Caco-2 (cell line): ENCODE results near the gene ZBTB47. TPM values are rescaled to one million over a fixed set of nuclear protein-coding genes. Genes with fewer than 3 reads are reported as not detected.
A peak's percentile ranks its signal among the peaks of the same experiment; 100 is the strongest.

Source experiments
- BruUV-seq: library from RNA; stranded (reverse); fragments of 400-500 nt; replicated peaks from 2 replicates; lab custom pipeline; 2021; lab: Mats Ljungman, UMichigan
- CTCF ChIA-PET: fragments of 300-600 bp; sonication (Branson Sonifier 250); formaldehyde crosslinking; loops from one replicate; lab custom pipeline; 2022; ENCODE audit warnings: antibody characterized with exemption; lab: Charles Lee
- POLR2A ChIA-PET: fragments of 300-600 bp; sonication (Branson Sonifier 250); formaldehyde crosslinking; loops from one replicate; lab custom pipeline; 2022; ENCODE audit warnings: antibody characterized with exemption; lab: Charles Lee
- DNase-seq, 2 experiments: peaks; one replicate each; pipeline versions ENCODE4 v3.0.0 to v3.0.0-alpha.2; 2020 to 2022
- H3K27me3 ChIP-seq: replicated peaks from 2 replicates; pipeline ENCODE4 v1.6.0; 2011; ENCODE audit warnings: low read length; ENCODE audit not compliant: control insufficient read depth, insufficient read depth
- H3K36me3 ChIP-seq: 2 replicates; pipeline ENCODE4 v1.5.1; 2011; ENCODE audit warnings: low read length; ENCODE audit not compliant: control insufficient read depth, insufficient read depth
- H3K4me1 ChIP-seq: fragments of 250-450 bp; sonication (Bioruptor Pico); 2 replicates; pipeline ENCODE4 v1.5.1; 2020; ENCODE audit warnings: mild to moderate bottlenecking
- H3K4me3 ChIP-seq: 2 replicates; pipeline ENCODE4 v1.5.1; 2011; ENCODE audit warnings: low read depth, mild to moderate bottlenecking, control low read depth, low read length
- H3K9me3 ChIP-seq: fragments of 250-450 bp; sonication (Bioruptor Pico); 2 replicates; pipeline ENCODE4 v1.5.1; 2020; ENCODE audit warnings: mild to moderate bottlenecking, moderate library complexity
- H3K27ac Mint-ChIP-seq: one replicate; pipeline ENCODE4 v1.8.0; 2022; ENCODE audit warnings: mixed read lengths; ENCODE audit not compliant: unreplicated experiment
- H3K27me3 Mint-ChIP-seq: one replicate; pipeline ENCODE4 v1.8.0; 2022; ENCODE audit warnings: mixed read lengths; ENCODE audit not compliant: insufficient read depth, unreplicated experiment
- H3K36me3 Mint-ChIP-seq: one replicate; pipeline ENCODE4 v1.8.0; 2022; ENCODE audit warnings: mild to moderate bottlenecking, mixed read lengths; ENCODE audit not compliant: insufficient read depth, unreplicated experiment
- H3K4me1 Mint-ChIP-seq: one replicate; pipeline ENCODE4 v1.8.0; 2022; ENCODE audit warnings: low read depth, mixed read lengths; ENCODE audit not compliant: unreplicated experiment
- H3K4me3 Mint-ChIP-seq: one replicate; pipeline ENCODE4 v1.8.0; 2022; ENCODE audit warnings: mild to moderate bottlenecking, moderate library complexity, mixed read lengths; ENCODE audit not compliant: unreplicated experiment
- H3K9me3 Mint-ChIP-seq: one replicate; pipeline ENCODE4 v1.8.0; 2022; ENCODE audit warnings: mixed read lengths; ENCODE audit not compliant: unreplicated experiment
- intact Hi-C: fragments of 100-400 bp; cut with micrococcal nuclease; formaldehyde crosslinking; loops from one replicate; pipeline ENCODE4 v1.10.0; 2022; ENCODE audit not compliant: unreplicated experiment
- total RNA-seq: library from RNA; stranded (reverse); gene quantifications from 2 replicates; pipeline ENCODE4 v1.2.3, GENCODE V29; 2022
- TF ChIP-seq, protein P1 (sequence below), 2 experiments: fragments of 200-600 bp in 1 of 2; IDR thresholded peaks; 1 replicate in 1 of 2; 2 replicates in 1 of 2; pipeline versions ENCODE4 v1.5.1 to v1.8.0; 2011 to 2022; ENCODE audit warnings: antibody characterized with exemption in 1 of 2, control low read depth in 1 of 2, inconsistent platforms in 1 of 2, low read depth in 1 of 2, low read length in 1 of 2, mild to moderate bottlenecking in 1 of 2, moderate library complexity in 1 of 2; ENCODE audit not compliant: insufficient read depth in 1 of 2, severe bottlenecking in 1 of 2, unreplicated experiment in 1 of 2

Gene ZBTB47
- total RNA-seq, 1 experiment from 2014 or later: 4.8 TPM

- Histone ChIP-seq H3K9me3 (no peaks in the 10 kb centered on the region), H3K4me3 (no peak overlapping the region), H3K4me1 (no peaks in the 10 kb centered on the region), H3K36me3 (no peaks in the 10 kb centered on the region), H3K27me3 (no peaks in the 10 kb centered on the region; the same call in 1 of the 2 replicates)
- H3K36me3 Mint-ChIP-seq: no peaks in the 10 kb centered on the region
- peak in 1 of 2 experiments; percentile 17 for DNase-seq
- TF ChIP-seq, protein P1, sequence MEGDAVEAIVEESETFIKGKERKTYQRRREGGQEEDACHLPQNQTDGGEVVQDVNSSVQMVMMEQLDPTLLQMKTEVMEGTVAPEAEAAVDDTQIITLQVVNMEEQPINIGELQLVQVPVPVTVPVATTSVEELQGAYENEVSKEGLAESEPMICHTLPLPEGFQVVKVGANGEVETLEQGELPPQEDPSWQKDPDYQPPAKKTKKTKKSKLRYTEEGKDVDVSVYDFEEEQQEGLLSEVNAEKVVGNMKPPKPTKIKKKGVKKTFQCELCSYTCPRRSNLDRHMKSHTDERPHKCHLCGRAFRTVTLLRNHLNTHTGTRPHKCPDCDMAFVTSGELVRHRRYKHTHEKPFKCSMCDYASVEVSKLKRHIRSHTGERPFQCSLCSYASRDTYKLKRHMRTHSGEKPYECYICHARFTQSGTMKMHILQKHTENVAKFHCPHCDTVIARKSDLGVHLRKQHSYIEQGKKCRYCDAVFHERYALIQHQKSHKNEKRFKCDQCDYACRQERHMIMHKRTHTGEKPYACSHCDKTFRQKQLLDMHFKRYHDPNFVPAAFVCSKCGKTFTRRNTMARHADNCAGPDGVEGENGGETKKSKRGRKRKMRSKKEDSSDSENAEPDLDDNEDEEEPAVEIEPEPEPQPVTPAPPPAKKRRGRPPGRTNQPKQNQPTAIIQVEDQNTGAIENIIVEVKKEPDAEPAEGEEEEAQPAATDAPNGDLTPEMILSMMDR (IDR thresholded peaks at IDR 0.05; ENCODE audit: insufficient read depth in 1 of 2, low read depth in 1 of 2, low read length in 1 of 2, severe bottlenecking in 1 of 2, unreplicated experiment in 1 of 2): no peak
- CTCF ChIA-PET: interaction anchor here (0.6 kb wide), 1 partner anchor 9 kb away, joined by 3 read pairs; no protein-coding TSS in a partner anchor
- no peak overlapping the region for H3K4me3 Mint-ChIP-seq
- no peak overlapping the region for H3K27ac Mint-ChIP-seq
- no peaks in the 10 kb centered on the region for H3K9me3 Mint-ChIP-seq
- BruUV-seq: no TSS peak
- no peaks in the 10 kb centered on the region for H3K4me1 Mint-ChIP-seq
- intact Hi-C loops: no loop called here
- H3K27me3 Mint-ChIP-seq: peaks cover 10% of the 10 kb centered on the region
- POLR2A ChIA-PET: no interaction called here
Measured at GRCh38 chr3:42712688-42713372, 59.3 kb downstream of the ZBTB47 start.

- TF ChIP-seq, protein P1 (IDR thresholded peaks at IDR 0.05; ENCODE audit: insufficient read depth in 1 of 2, low read depth in 1 of 2, low read length in 1 of 2, severe bottlenecking in 1 of 2, unreplicated experiment in 1 of 2): no peak
- no peak overlapping the region for H3K4me3 Mint-ChIP-seq
- no peaks in the 10 kb centered on the region for H3K36me3 ChIP-seq
- no TSS peak for BruUV-seq
- CTCF ChIA-PET: no interaction called here
- no peaks in the 10 kb centered on the region for H3K36me3 Mint-ChIP-seq
- POLR2A ChIA-PET: no interaction called here
- H3K4me1 ChIP-seq: no peaks in the 10 kb centered on the region
- intact Hi-C loops: no loop called here
- no peak overlapping the region for H3K27ac Mint-ChIP-seq
- peaks cover 10% of the 10 kb centered on the region for H3K27me3 Mint-ChIP-seq
- H3K9me3 ChIP-seq: no peaks in the 10 kb centered on the region
- no peaks in the 10 kb centered on the region for H3K9me3 Mint-ChIP-seq
- no peaks in the 10 kb centered on the region for H3K4me1 Mint-ChIP-seq
- H3K4me3 ChIP-seq: no peak overlapping the region
- DNase-seq: no peak
- H3K27me3 ChIP-seq: no peaks in the 10 kb centered on the region; the same call in 1 of the 2 replicates
Measured at GRCh38 chr3:42713747-42714146, 60.2 kb downstream of the ZBTB47 start.

GRCh38 chr3:42714171-42714852 lies 60.8 kb downstream of the ZBTB47 start:
- POLR2A ChIA-PET: interaction anchor here (0.9 kb wide), 1 partner anchor 45 kb away, joined by 6 read pairs; no protein-coding TSS in a partner anchor
- Mint-ChIP-seq H3K4me1 (no peaks in the 10 kb centered on the region), H3K4me3 (no peak overlapping the region), H3K9me3 (no peaks in the 10 kb centered on the region), H3K27me3 (peaks cover 10% of the 10 kb centered on the region), H3K36me3 (no peaks in the 10 kb centered on the region), H3K27ac (no peak overlapping the region)
- Histone ChIP-seq H3K9me3 (no peaks in the 10 kb centered on the region), H3K27me3 (no peaks in the 10 kb centered on the region; the same call in 1 of the 2 replicates), H3K4me1 (no peaks in the 10 kb centered on the region), H3K36me3 (no peaks in the 10 kb centered on the region), H3K4me3 (no peak overlapping the region)
- TF ChIP-seq, protein P1 (IDR thresholded peaks at IDR 0.05; ENCODE audit: insufficient read depth in 1 of 2, low read depth in 1 of 2, low read length in 1 of 2, severe bottlenecking in 1 of 2, unreplicated experiment in 1 of 2): no peak
- intact Hi-C loops: no loop called here
- no TSS peak for BruUV-seq
- no peak for DNase-seq
- CTCF ChIA-PET: no interaction called here

Other genes with a start within 250 kb of the ZBTB47 start
- not detected in 2 replicates for gene LYZL4, start 243.1 kb upstream of the ZBTB47 start, total RNA-seq
- 3.7 and 3.8 TPM in 2 replicates for gene VIPR1, start 151.1 kb upstream of the ZBTB47 start, total RNA-seq
- 33.4 and 36.4 TPM in 2 replicates for gene SEC22C, start 71.7 kb upstream of the ZBTB47 start, total RNA-seq
- gene SS18L2, start 62.8 kb upstream of the ZBTB47 start, total RNA-seq: 37.3 and 38.7 TPM in 2 replicates
- gene NKTR, start 53.0 kb upstream of the ZBTB47 start, total RNA-seq: 66.6 and 67.9 TPM in 2 replicates
- not detected in 2 replicates for gene KLHL40, start 31.8 kb downstream of the ZBTB47 start, total RNA-seq
- not detected in 2 replicates for gene HHATL, start 49.1 kb downstream of the ZBTB47 start, total RNA-seq
- gene CCDC13, start 119.6 kb downstream of the ZBTB47 start, total RNA-seq: 0.82 and 1.4 TPM in 2 replicates
- 108 and 112 TPM in 2 replicates for gene HIGD1A, start 150.8 kb downstream of the ZBTB47 start, total RNA-seq
- gene ACKR2, start 155.7 kb downstream of the ZBTB47 start, total RNA-seq: 3.5 and 4.1 TPM in 2 replicates
- not detected in 2 replicates for gene CYP8B1, start 222.2 kb downstream of the ZBTB47 start, total RNA-seq